ENCODE measurements around the gene APBA3. TPM values are rescaled to one million over a fixed set of nuclear protein-coding genes. Genes with fewer than 3 reads are reported as not detected.

APBA3 gene
- polyA plus RNA-seq, 1 donor (not counting 4 experiments of a cell fraction or from before 2014, with no cell fraction given): 6.7 TPM

DNA sequence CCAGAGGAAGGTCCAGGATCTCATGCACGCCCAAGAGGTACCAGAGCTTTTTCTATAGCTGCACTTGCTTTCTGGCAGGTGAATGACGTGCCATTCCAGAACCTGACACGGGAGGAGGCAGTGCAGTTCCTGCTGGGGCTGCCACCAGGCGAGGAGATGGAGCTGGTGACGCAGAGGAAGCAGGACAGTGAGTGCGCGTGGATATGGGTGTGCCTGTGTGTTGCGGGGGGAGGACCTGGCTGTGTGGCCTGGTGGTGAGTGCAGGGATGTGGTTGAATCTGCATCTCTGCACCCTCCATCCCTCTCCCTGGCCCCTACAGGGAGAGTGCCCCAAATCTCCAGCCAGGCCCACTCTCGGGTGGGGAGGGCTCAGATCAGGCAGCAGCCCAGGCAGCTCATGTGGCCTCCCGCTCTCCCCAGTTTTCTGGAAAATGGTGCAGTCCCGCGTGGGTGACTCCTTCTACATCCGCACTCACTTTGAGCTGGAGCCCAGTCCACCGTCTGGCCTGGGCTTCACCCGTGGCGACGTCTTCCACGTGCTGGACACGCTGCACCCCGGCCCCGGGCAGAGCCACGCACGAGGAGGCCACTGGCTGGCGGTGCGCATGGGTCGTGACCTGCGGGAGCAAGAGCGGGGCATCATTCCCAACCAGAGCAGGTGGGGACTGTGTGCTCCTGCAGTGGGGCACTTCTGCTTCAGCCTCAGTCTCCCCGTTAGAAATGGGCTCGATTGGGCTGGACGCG is 22.8 kb downstream of the APBA3 start:
- dilution Hi-C loops (cut with MboI; ENCODE audit: extremely low pct_ligation_motif_present, low sequenced_read_pairs): no loop called here
- no peak overlapping the region for H2AFZ ChIP-seq (ENCODE audit: control insufficient read depth, low read length)
- FAIRE-seq: no peak

DNA sequence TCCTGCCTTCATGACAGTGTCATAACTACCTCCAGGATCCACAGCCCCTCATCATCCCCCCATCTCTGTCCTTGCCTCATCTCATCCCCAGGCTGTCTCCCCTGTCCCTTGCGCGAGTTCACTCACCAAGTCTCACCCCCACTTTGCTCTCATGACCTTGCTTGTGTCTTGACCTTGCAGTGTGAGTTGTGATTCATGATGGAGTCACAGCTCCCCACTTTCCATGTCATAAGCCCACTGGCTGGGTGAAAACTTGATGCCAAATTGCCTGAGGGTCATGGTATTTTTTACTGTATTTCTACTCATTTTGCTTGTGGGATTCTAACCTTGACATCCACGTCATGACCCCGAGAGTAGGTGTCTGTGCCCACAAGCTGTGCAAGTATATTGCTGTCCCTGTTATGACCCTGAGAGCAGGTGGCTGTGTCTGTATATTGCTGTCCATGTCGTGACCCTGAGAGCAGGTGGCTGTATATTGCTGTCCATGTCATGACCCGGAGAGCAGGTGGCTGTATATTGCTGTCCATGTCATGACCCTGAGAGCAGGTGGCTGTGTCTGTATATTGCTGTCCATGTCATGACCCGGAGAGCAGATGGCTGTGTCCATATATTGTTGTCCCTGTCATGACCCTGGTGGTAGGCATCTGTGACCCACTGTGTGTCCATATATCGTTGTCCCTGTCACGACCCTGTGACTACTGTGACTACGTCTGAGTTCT is 23.8 kb downstream of the APBA3 start:
- Histone ChIP-seq H3K4me3 (ENCODE audit: control insufficient read depth in 2 of 3, extremely low read depth in 1 of 3, insufficient read depth in 2 of 3, low read depth in 1 of 3, low read length in 3 of 3) (no peak overlapping the region), H3K27me3 (ENCODE audit: control insufficient read depth, extremely low read depth, insufficient read depth, low read length) (peaks cover 3% of the 10 kb centered on the region), H4K20me1 (ENCODE audit: control insufficient read depth, extremely low read depth, insufficient read depth, low read length) (no peaks in the 10 kb centered on the region), H3K79me2 (ENCODE audit: control insufficient read depth, insufficient read depth, low read length) (no peaks in the 10 kb centered on the region), H3K9me1 (ENCODE audit: control insufficient read depth, extremely low read depth, insufficient read depth, low read length) (no peaks in the 10 kb centered on the region), H3K4me1 (ENCODE audit: control insufficient read depth, extremely low read depth, insufficient read depth, low read length) (no peaks in the 10 kb centered on the region), H3K9ac (ENCODE audit: control insufficient read depth, extremely low read depth, insufficient read depth, low read length) (no peak overlapping the region), H2AFZ (ENCODE audit: control insufficient read depth, low read length) (no peak overlapping the region), H3K9me3 (ENCODE audit: control insufficient read depth, low read depth, low read length) (no peaks in the 10 kb centered on the region), H3K4me2 (ENCODE audit: control insufficient read depth, extremely low read depth, insufficient read depth, low read depth, low read length) (no peak overlapping the region), H3K27ac (ENCODE audit: control insufficient read depth, insufficient read depth, low read length) (no peak overlapping the region), H3K36me3 (ENCODE audit: control insufficient read depth in 2 of 2, extremely low read depth in 1 of 2, insufficient read depth in 2 of 2, low read length in 2 of 2) (no peaks in the 10 kb centered on the region)
- FAIRE-seq: no peak
- TF ChIP-seq, protein P1, sequence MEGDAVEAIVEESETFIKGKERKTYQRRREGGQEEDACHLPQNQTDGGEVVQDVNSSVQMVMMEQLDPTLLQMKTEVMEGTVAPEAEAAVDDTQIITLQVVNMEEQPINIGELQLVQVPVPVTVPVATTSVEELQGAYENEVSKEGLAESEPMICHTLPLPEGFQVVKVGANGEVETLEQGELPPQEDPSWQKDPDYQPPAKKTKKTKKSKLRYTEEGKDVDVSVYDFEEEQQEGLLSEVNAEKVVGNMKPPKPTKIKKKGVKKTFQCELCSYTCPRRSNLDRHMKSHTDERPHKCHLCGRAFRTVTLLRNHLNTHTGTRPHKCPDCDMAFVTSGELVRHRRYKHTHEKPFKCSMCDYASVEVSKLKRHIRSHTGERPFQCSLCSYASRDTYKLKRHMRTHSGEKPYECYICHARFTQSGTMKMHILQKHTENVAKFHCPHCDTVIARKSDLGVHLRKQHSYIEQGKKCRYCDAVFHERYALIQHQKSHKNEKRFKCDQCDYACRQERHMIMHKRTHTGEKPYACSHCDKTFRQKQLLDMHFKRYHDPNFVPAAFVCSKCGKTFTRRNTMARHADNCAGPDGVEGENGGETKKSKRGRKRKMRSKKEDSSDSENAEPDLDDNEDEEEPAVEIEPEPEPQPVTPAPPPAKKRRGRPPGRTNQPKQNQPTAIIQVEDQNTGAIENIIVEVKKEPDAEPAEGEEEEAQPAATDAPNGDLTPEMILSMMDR (optimal IDR thresholded peaks at IDR 0.05 in 1 of 3, IDR thresholded peaks at IDR 0.05 in 1 of 3, conservative IDR thresholded peaks at IDR 0.05 in 1 of 3; ENCODE audit: extremely low read depth in 1 of 3, insufficient read depth in 2 of 3, low read length in 3 of 3): no peak
- TF ChIP-seq EZH2 (IDR thresholded peaks at IDR 0.05; ENCODE audit: low read length): no peak
- DNase-seq (ENCODE audit: low read depth, low spot score): no peak
- dilution Hi-C loops (cut with MboI; ENCODE audit: extremely low pct_ligation_motif_present, low sequenced_read_pairs): no loop called here

More for the DNA sequence above, 22.8 kb downstream of the APBA3 start:
- H4K20me1 ChIP-seq (ENCODE audit: control insufficient read depth, extremely low read depth, insufficient read depth, low read length): no peaks in the 10 kb centered on the region
- H3K36me3 ChIP-seq (ENCODE audit: control insufficient read depth in 2 of 2, extremely low read depth in 1 of 2, insufficient read depth in 2 of 2, low read length in 2 of 2): no peaks in the 10 kb centered on the region
- peaks cover under 1% of the 10 kb centered on the region for H3K9me1 ChIP-seq (ENCODE audit: control insufficient read depth, extremely low read depth, insufficient read depth, low read length)
- no peak overlapping the region for H3K27ac ChIP-seq (ENCODE audit: control insufficient read depth, insufficient read depth, low read length)
- H3K4me3 ChIP-seq (ENCODE audit: control insufficient read depth in 2 of 3, extremely low read depth in 1 of 3, insufficient read depth in 2 of 3, low read depth in 1 of 3, low read length in 3 of 3): no peak overlapping the region
- TF ChIP-seq EZH2 (IDR thresholded peaks at IDR 0.05; ENCODE audit: low read length): no peak
- TF ChIP-seq, protein P1 (optimal IDR thresholded peaks at IDR 0.05 in 1 of 3, IDR thresholded peaks at IDR 0.05 in 1 of 3, conservative IDR thresholded peaks at IDR 0.05 in 1 of 3; ENCODE audit: extremely low read depth in 1 of 3, insufficient read depth in 2 of 3, low read length in 3 of 3): no peak
- no peaks in the 10 kb centered on the region for H3K4me1 ChIP-seq (ENCODE audit: control insufficient read depth, extremely low read depth, insufficient read depth, low read length)
- H3K27me3 ChIP-seq (ENCODE audit: control insufficient read depth, extremely low read depth, insufficient read depth, low read length): peaks cover 3% of the 10 kb centered on the region
- no peaks in the 10 kb centered on the region for H3K79me2 ChIP-seq (ENCODE audit: control insufficient read depth, insufficient read depth, low read length)
- H3K9me3 ChIP-seq (ENCODE audit: control insufficient read depth, low read depth, low read length): no peaks in the 10 kb centered on the region
- H3K9ac ChIP-seq (ENCODE audit: control insufficient read depth, extremely low read depth, insufficient read depth, low read length): no peak overlapping the region
- DNase-seq (ENCODE audit: low read depth, low spot score): no peak
- H3K4me2 ChIP-seq (ENCODE audit: control insufficient read depth, extremely low read depth, insufficient read depth, low read depth, low read length): no peak overlapping the region
